AG09319 (cell line): Measurements from ENCODE around the gene TRABD2B.

Experiments used
- DNase-seq: peaks from one replicate; pipeline ENCODE4 v3.0.0-alpha.2; 2010; ENCODE audit warnings: low read depth; ENCODE audit errors: extremely low read depth
- CTCF ChIP-seq: IDR thresholded peaks from 2 replicates; pipeline ENCODE4 v1.5.1; 2011; ENCODE audit warnings: low read depth, mild to moderate bottlenecking, inconsistent platforms, low read length, moderate library complexity

Gene TRABD2B

GRCh38 chr1:47976267-47976666, 20.9 kb downstream of the TRABD2B start:
- no peak for DNase-seq
- TF ChIP-seq CTCF, result no peak

- TF ChIP-seq CTCF, result no peak
These were observed 21.8 kb downstream of the TRABD2B start for GRCh38 chr1:47975302-47975921.

GRCh38 chr1:47972864-47973432, 24.2 kb downstream of the TRABD2B start:
- no peak for DNase-seq
- peak; percentile 18 for TF ChIP-seq CTCF

More at GRCh38 chr1:47975302-47975921, 21.8 kb downstream of the TRABD2B start:
- DNase-seq, result no peak

- DNase-seq, result no peak
- TF ChIP-seq CTCF, result no peak
These were observed 25.6 kb downstream of the TRABD2B start for GRCh38 chr1:47971385-47972160.

- TF ChIP-seq CTCF, result no peak
- no peak for DNase-seq
These were observed 26.3 kb downstream of the TRABD2B start for GRCh38 chr1:47970882-47971281.

- TF ChIP-seq CTCF, result no peak
- DNase-seq, result no peak
These were observed 27.7 kb downstream of the TRABD2B start for GRCh38 chr1:47969478-47969877.

- no peak for DNase-seq
- no peak for TF ChIP-seq CTCF
These were observed 28.7 kb downstream of the TRABD2B start for GRCh38 chr1:47968556-47968888.
